ENCODE measurements around the gene MRPS10.
"Not testable (repeated sequence)": the region's sequence is repeated elsewhere in the genome, so short reads cannot be mapped to it uniquely, and the experiment has no call there.

MRPS10 gene

GRCh38 chr6:42203183-42203582 lies 14.5 kb downstream of the MRPS10 start:
- no peak for DNase-seq

DNA sequence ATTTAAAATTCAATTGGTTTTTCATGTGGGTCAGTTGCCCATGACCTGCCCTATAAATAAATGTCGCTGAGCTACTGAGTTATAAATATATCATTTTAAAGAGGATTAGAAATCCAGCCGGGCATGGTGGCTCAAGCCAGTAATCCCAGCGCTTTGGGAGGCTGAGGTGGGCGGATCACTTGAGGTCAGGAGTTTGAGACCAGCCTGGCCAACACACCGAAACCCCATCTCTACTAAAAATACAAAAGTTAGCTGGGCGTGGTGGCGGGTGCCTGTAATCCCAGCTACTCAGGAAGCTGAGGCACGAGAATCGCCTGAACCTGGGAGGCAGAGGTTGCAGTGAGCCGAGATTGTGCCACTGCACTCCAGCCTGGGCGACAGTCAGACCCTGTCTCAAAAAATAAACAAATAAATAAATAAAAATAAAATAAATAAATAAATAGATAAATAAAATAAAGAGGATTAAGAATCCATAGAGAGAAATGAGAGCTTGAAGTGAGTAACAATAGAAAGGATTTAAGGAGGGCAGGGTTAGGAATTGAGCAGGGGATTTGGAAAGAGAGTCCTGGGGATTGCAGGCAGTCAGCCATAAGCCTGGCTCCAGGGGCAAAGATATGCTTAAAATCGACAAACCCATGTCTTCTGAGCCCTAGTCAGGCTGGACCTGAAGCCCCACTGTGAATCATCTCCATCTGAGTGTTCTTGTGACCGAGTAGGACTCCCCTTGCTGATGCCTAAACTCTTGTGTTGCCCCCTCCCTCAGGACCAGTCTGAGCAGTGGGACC lies 15.3 kb downstream of the MRPS10 start:
- DNase-seq, result not testable (repeated sequence)

- DNase-seq, result no peak
These were observed 16.3 kb downstream of the MRPS10 start for GRCh38 chr6:42201382-42201781.

- no peak for DNase-seq
These were observed 17.6 kb downstream of the MRPS10 start for GRCh38 chr6:42200035-42200434.

DNA sequence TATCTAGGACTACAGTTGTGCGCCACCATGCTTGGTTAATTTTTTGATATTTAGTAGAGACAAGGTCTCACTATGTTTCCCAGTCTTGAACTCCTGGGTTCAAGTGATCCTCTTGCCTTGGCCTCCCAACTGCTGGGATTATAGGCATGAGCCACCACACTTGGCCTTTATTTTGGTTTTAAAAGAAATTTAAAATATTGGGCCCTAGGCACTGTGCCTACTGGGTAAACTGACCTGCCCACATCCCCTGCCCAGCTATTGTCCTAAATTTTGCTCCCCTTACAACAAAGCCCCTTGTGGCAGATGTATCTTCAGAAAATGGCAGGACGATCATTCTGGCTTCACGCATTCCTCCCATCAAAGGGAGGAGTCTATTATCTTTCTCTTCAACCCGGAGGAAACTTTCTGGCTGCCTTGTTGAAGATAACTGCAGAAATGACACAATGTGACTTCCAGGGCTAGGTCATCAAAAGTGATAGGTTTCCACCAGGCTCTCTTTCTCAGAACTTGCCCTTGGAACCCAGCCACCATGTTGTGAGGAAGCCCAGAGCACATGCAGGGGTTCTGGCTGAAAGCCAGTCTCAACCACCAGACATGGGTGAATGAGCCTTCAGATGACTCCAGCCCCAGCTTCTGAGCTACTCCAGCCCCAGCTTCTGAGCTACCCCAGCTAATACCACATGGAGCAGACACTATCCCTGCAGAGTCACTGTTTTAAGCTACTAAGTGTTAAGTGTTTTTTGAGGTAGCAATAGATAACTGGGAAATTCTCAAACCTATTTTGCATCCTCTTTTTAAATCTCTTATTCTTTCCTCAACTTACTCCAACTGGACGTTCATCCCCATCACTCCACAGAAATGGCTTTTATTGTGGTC lies 18.3 kb downstream of the MRPS10 start:
- DNase-seq, result no peak

GRCh38 chr6:42197555-42198362 lies 19.9 kb downstream of the MRPS10 start:
- no peak for DNase-seq

DNA sequence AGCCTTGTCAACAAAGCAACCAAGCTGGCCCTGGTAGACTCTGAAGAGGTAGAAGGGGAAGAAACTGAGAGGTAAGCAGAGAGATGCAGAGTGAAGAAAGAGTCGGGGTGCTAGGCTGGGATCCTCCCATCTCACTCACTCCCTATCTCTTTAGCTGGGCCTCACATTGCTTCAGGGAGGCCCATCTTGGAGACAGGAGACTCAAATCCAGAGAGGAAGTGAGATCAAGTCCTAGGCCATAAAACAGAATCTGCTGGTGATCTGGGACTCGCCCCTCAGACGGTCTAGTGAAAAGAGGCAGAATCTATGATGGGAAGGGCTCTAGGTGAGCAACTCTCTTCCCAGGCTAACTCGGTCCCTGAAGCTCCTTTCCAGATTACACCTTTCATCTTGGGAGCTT lies 22.2 kb downstream of the MRPS10 start:
- no peak for DNase-seq

DNA sequence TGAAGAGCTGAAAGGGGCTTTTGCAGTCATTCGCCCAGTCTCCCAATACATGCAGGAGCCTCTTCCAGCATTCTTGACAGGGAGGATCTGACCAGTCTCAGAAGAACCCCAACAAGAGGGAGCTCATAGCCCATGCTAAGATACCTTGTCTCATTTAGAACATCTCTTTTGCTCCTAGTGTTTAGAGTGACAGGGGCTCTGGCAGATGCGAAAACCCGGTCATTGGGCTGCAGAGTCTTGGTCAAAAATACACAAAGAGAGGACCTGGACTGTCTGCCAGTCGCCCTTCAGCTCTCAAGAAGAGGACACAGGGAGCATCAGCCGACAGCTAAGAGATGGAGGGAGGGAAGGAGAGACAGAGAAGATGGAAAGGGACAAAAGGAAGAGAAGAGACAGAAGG lies 23.6 kb downstream of the MRPS10 start:
- no peak for DNase-seq

DNA sequence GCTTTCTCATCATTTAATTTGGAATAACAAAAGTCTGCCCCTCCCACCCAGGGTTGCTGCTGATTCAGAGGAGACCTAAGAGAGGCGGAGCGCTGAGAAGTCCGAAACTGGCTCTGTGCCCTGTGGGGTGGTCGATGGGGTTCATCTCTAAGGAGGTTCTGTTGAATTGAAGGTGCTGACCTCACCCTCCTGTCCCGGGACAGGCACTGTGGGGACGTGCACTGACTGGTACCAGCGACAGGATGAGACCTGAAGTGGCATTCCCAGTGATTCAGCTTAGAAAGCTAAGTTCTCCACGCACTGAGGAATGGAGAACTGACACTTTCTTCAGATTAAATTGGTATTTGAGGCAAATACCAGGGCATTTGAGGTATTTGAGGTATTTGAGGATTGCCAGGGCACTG lies 24.2 kb downstream of the MRPS10 start:
- no peak for DNase-seq

- DNase-seq, result not testable (repeated sequence)
These were observed 25.3 kb downstream of the MRPS10 start for GRCh38 chr6:42192385-42192784.

DNA sequence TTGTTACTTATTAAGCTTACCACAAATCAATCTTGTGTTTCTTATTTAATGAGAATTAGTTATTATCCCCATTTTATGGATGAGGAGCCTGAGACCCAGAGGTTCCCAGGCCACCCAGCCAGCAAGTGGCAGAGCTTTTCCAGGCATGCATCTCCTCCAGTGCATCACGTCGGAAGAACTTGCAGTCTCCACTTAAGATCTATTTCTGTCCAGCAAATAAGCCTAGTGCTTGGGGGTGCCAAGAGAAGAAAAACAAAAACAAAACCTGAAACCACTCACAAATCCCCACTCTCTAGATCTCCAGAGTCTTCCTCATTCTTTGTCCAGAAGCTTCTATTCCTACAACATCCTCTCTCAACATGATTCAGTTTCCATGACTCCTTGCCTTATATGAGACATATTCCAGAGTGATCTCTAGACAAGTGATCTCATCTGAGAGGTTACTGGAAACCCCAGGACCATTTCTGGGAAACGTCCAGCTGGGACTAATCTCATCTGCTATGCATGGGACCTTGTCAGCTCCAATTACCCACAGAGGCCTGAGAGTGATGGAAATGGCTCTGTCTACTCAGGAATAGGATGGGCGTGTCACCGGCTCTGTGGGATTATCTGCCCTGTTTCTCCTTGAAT lies 27.0 kb downstream of the MRPS10 start:
- DNase-seq, result no peak

GRCh38 chr6:42188406-42188805 lies 29.3 kb downstream of the MRPS10 start:
- DNase-seq, result no peak

DNA sequence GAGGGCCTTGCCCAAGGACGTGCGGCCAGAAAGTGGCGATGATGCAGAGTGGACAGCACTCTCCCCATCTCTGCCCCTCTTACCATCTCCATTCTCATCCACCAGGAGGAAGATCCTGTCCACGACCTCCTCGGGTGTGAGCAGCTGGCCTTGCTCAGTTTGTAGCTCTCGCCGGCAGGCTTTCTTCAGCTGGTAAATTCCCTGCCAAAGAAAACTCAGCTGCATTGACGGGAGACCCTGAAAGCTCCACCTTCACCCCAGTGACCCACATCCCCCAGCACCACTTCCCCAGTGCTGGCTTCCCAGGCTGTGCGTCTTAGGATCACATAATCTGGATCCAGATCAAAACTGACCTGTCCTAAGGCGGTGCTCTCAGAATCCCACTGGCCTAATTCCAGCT lies 32.1 kb downstream of the MRPS10 start:
- no peak for DNase-seq

GRCh38 chr6:42184475-42184874 lies 33.2 kb downstream of the MRPS10 start:
- no peak for DNase-seq

DNA sequence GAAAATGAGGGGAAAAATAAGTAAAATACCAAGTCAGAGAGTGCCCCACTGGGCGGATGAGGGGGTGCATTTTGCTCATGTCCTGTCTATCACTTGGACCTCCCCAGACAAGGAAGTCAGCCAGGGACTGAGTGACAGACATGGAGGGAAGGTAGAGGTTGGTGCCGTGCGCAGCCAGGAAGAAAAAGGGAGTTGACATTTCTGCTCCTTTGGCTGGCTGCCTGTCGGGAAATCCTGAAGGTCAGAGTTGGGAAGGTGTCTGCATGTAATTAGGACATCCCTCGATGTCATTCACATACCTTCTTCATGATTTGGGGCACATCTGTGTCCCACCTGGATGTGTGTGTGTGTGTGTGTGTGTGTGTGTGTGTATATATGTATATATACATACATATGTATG lies 35.6 kb downstream of the MRPS10 start:
- no peak for DNase-seq

DNA sequence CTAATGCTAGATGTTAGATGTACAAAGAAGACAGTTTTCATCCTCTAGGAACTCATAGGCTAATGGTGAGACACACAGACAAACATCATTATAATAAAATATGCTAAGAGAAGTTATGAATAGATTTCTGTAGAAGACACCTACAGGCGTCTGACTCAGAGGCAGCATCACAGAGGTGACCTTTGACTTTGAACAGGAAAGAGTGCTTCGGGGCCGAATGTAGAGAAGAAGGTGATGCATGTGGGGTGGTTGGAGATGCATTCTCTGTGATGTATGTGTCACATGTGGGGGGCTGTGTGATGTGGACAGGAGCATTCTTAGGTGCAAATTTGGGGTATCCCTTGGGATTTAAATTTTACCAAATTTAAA lies 37.7 kb downstream of the MRPS10 start:
- no peak for DNase-seq

DNA sequence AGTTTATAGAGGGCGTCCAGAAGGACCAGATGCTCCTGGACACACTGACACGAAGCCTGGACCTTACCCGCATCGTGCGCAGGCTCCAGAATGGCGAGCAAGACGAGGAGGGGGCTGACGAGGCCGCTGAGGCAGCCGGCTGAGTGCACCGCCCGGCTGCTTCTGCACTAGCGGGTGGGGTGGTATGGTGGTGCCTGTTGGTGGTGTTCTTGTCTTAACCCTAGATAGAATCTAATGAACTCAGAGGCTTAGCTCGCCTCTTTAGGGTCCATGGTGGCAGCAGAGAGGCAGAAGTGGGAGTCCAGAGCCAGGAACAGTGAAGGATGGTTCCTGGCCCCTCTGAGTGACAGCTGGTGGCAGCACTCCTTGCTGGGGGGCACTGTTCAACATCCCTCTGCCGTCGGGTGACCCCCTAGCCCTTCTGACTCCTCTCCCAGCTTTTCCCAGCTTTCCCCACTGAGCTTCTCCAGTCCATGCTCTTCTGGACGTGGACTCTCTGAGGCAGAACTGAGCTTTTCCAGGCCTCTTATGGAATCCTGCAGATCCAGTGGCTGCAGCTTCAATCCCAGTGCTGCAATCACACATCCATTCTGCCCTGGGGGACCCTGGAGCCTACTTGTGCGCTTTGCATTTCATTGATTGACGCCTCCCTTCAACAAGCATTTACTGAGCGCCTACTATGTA lies 38.3 kb downstream of the MRPS10 start:
- DNase-seq, result no peak

GRCh38 chr6:42177514-42178364 lies 39.9 kb downstream of the MRPS10 start:
- no peak for DNase-seq

DNA sequence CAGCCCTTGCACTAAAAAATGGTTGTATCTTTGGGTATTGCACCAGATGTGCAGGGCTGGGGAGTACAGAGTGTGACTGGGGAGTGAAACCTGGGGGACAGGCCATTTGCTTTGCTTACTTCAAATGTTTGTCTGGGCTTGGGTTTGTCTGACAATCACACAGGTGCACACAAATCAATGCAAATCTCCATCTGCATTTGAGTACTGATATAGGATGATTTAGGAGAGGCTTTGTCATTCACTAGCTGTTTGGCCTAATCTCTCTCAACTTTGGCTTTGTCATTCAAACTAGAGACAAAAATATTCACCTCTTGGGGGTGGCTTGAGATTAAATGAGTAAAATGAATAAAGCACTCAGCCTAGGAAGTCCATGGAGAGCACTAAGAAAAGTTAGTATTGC lies 40.7 kb downstream of the MRPS10 start:
- DNase-seq, result no peak

GRCh38 chr6:42175860-42176259 lies 41.8 kb downstream of the MRPS10 start:
- DNase-seq, result no peak

DNA sequence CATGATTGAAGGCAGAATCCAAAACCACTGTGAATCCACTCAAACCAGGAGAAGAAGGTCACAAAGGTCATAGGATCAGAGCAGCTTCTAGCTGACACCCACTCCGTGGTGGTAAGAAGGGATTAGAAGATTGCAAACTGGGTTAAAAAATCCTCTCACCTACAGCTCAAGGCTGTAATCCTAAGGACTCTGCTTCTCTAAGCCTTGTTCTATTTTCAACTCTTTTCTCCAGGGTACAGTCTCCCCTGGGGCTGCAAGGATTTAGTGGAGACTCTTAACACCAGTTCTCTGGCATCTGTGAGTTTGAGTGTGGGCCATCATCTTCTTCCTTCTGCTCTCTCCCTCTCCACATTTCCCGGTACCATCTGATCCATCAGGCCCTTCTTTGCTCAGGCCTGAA lies 44.6 kb downstream of the MRPS10 start, which contains the start of gene GUCA1A:
GUCA1A (plus strand) TSS at position 264 of the 400 bp plus-strand sequence. CDS start 250 bp downstream, outside the sequence.
- DNase-seq, result no peak

Measured in activated CD4-positive, alpha-beta T cell treated with anti-CD3 and anti-CD28 coated beads for 1 hour (primary cell).